GM18868 (cell line): ENCODE results near the gene APOBEC3F.

Experiments
- ATAC-seq: cut with Tn5 transposase; IDR thresholded peaks from one replicate; pipeline ENCODE4 v1.9.1; 2021; ENCODE audit warnings: mild to moderate bottlenecking, moderate library complexity; ENCODE audit not compliant: unreplicated experiment

The APOBEC3F gene

GRCh38 chr22:39090426-39091064 lies 49.9 kb downstream of the APOBEC3F start:
- no peak for ATAC-seq

- no peak for ATAC-seq
Measured at GRCh38 chr22:39091126-39092081, 50.7 kb downstream of the APOBEC3F start.

GRCh38 chr22:39092111-39092862 lies 51.6 kb downstream of the APOBEC3F start:
- ATAC-seq: no peak

GRCh38 chr22:39094717-39095389 lies 54.2 kb downstream of the APOBEC3F start:
- ATAC-seq: no peak

GRCh38 chr22:39095971-39096370 lies 55.3 kb downstream of the APOBEC3F start:
- ATAC-seq: no peak

GRCh38 chr22:39097098-39098020 lies 56.7 kb downstream of the APOBEC3F start, which contains the start of gene APOBEC3H:
Gene APOBEC3H (plus strand): TSS chr22:39097244. CDS start chr22:39100279, 3,035 bp downstream.
- ATAC-seq: no peak

- no peak for ATAC-seq
Measured at GRCh38 chr22:39098026-39098425, 57.4 kb downstream of the APOBEC3F start.

GRCh38 chr22:39098576-39098975 lies 57.9 kb downstream of the APOBEC3F start:
- no peak for ATAC-seq

- ATAC-seq: no peak
Measured at GRCh38 chr22:39101226-39101625, 60.6 kb downstream of the APOBEC3F start.

- no peak for ATAC-seq
Measured at GRCh38 chr22:39103431-39103830, 62.8 kb downstream of the APOBEC3F start.
